Loucy (cell line): ENCODE results near the gene ADRB2.

Experiments used
- H2AFZ ChIP-seq: fragments of 200-600 bp; sonication (generic); 2 replicates; pipeline ENCODE4 v1.6.0; 2016; ENCODE audit warnings: antibody characterized with exemption, mild to moderate bottlenecking, low read length, moderate library complexity
- H3F3A ChIP-seq: fragments of 200-600 bp; 2 replicates; pipeline ENCODE4 v1.6.0; 2016; ENCODE audit warnings: antibody characterized with exemption, low read depth, mild to moderate bottlenecking
- H3K27me3 ChIP-seq: fragments of 200-600 bp; sonication (generic); 2 replicates; pipeline ENCODE4 v1.6.1; 2014; ENCODE audit warnings: low read length, mild to moderate bottlenecking; ENCODE audit not compliant: insufficient read depth, poor library complexity, severe bottlenecking
- H3K36me3 ChIP-seq: fragments of 200-600 bp; sonication (generic); 2 replicates; pipeline ENCODE4 v1.6.1; 2016; ENCODE audit warnings: low read length; ENCODE audit not compliant: insufficient read depth
- H3K4me1 ChIP-seq: fragments of 200-600 bp; sonication (generic); 2 replicates; pipeline ENCODE4 v1.5.1; 2014; ENCODE audit warnings: low read length, mild to moderate bottlenecking; ENCODE audit not compliant: insufficient read depth, poor library complexity, severe bottlenecking
- H3K4me2 ChIP-seq: fragments of 200-600 bp; sonication (generic); 2 replicates; pipeline ENCODE4 v1.6.0; 2014; ENCODE audit warnings: antibody characterized with exemption, low read length, low read depth, mild to moderate bottlenecking; ENCODE audit not compliant: poor library complexity, severe bottlenecking
- H3K4me3 ChIP-seq: fragments of 200-600 bp; sonication (generic); 2 replicates; pipeline ENCODE4 v1.5.1; 2014; ENCODE audit warnings: low read length, mild to moderate bottlenecking, mixed read lengths; ENCODE audit not compliant: poor library complexity, severe bottlenecking
- H3K79me2 ChIP-seq: fragments of 200-600 bp; sonication (generic); 2 replicates; pipeline ENCODE4 v1.6.1; 2014; ENCODE audit warnings: low read length; ENCODE audit not compliant: insufficient read depth
- H3K9ac ChIP-seq: fragments of 200-600 bp; sonication (generic); 2 replicates; pipeline ENCODE4 v1.6.0; 2014; ENCODE audit warnings: mild to moderate bottlenecking, low read depth, low read length, moderate library complexity; ENCODE audit not compliant: poor library complexity, severe bottlenecking
- H3K9me2 ChIP-seq: fragments of 200-600 bp; sonication (generic); replicated peaks from 2 replicates; pipeline ENCODE4 v1.6.1; 2016; ENCODE audit warnings: low read depth, low read length, mixed read lengths
- H3K9me3 ChIP-seq: fragments of 200-600 bp; sonication (generic); 2 replicates; pipeline ENCODE4 v1.6.1; 2014; ENCODE audit warnings: mild to moderate bottlenecking, antibody characterized with exemption, low read length, low read depth; ENCODE audit not compliant: insufficient read depth
- H4K20me1 ChIP-seq: fragments of 200-600 bp; sonication (generic); 2 replicates; pipeline ENCODE4 v1.6.0; 2014; ENCODE audit warnings: antibody characterized with exemption, low read length, mild to moderate bottlenecking; ENCODE audit not compliant: insufficient read depth, poor library complexity, severe bottlenecking
- CTCF ChIP-seq: fragments of 200-600 bp; sonication (generic); conservative IDR thresholded peaks from 2 replicates; pipeline ENCODE4 v1.5.1; 2014; ENCODE audit warnings: mild to moderate bottlenecking, antibody characterized with exemption, low read length
- EZH2phosphoT487 ChIP-seq: fragments of 200-600 bp; IDR thresholded peaks from 2 replicates; pipeline ENCODE4 v1.6.1; 2018; ENCODE audit warnings: antibody characterized with exemption, mild to moderate bottlenecking, moderate library complexity, borderline replicate concordance

The ADRB2 gene

GRCh38 chr5:148780711-148781110, 45.7 kb upstream of the ADRB2 start:
- no peaks in the 10 kb centered on the region for H3K9me3 ChIP-seq
- H3K9me2 ChIP-seq, result no peaks in the 10 kb centered on the region

GRCh38 chr5:148781766-148782165, 44.6 kb upstream of the ADRB2 start:
- Histone ChIP-seq H4K20me1 (no peaks in the 10 kb centered on the region), H3F3A (no peaks in the 10 kb centered on the region), H3K27me3 (no peaks in the 10 kb centered on the region), H3K79me2 (no peaks in the 10 kb centered on the region), H3K9ac (no peak overlapping the region), H3K4me1 (no peaks in the 10 kb centered on the region), H2AFZ (no peak overlapping the region), H3K36me3 (no peaks in the 10 kb centered on the region), H3K9me2 (no peaks in the 10 kb centered on the region), H3K4me2 (no peak overlapping the region), H3K9me3 (no peaks in the 10 kb centered on the region), H3K4me3 (no peak overlapping the region)
- no peak for TF ChIP-seq CTCF
- TF ChIP-seq EZH2phosphoT487, result no peak

More at GRCh38 chr5:148780711-148781110, 45.7 kb upstream of the ADRB2 start:
- Histone ChIP-seq H4K20me1 (no peaks in the 10 kb centered on the region), H3K27me3 (no peaks in the 10 kb centered on the region), H3K9ac (no peak overlapping the region), H3F3A (no peaks in the 10 kb centered on the region), H3K4me2 (no peak overlapping the region), H3K4me1 (no peaks in the 10 kb centered on the region), H3K4me3 (no peak overlapping the region), H3K79me2 (no peaks in the 10 kb centered on the region), H2AFZ (no peak overlapping the region), H3K36me3 (no peaks in the 10 kb centered on the region)
- TF ChIP-seq EZH2phosphoT487 (no peak), CTCF (no peak; the same call in 1 of the 2 replicates)

GRCh38 chr5:148785223-148785622, 41.2 kb upstream of the ADRB2 start:
- H2AFZ ChIP-seq, result no peak overlapping the region
- no peak overlapping the region for H3K4me2 ChIP-seq
- no peak overlapping the region for H3K9ac ChIP-seq
- no peaks in the 10 kb centered on the region for H3K27me3 ChIP-seq
- H3F3A ChIP-seq, result no peaks in the 10 kb centered on the region
- no peak for TF ChIP-seq CTCF
- TF ChIP-seq EZH2phosphoT487, result no peak
- no peak overlapping the region for H3K4me3 ChIP-seq
- no peaks in the 10 kb centered on the region for H4K20me1 ChIP-seq
- H3K9me3 ChIP-seq, result no peaks in the 10 kb centered on the region
- H3K9me2 ChIP-seq, result no peaks in the 10 kb centered on the region
- H3K79me2 ChIP-seq, result no peaks in the 10 kb centered on the region
- H3K36me3 ChIP-seq, result no peaks in the 10 kb centered on the region
- H3K4me1 ChIP-seq, result no peaks in the 10 kb centered on the region
